ENCODE results near the gene ELMO3.
A peak's percentile ranks its signal among the peaks of the same experiment; 100 is the strongest.

The ELMO3 gene

GRCh38 chr16:67183627-67184452 lies 15.1 kb upstream of the ELMO3 start, which contains the start of gene MATCAP1:
Gene MATCAP1, minus strand, starts transcription at chr16:67183963. Its CDS starts 3,353 bp downstream, at chr16:67180610.
- Mint-ChIP-seq H3K36me3 (ENCODE audit: low read depth) (no peaks in the 10 kb centered on the region), H3K9me3 (no peaks in the 10 kb centered on the region), H3K4me1 (peaks cover 15% of the 10 kb centered on the region), H3K27ac (no peak within 1 kb of the TSS), H3K27me3 (peaks cover 19% of the 10 kb centered on the region), H3K4me3 (peak within 1 kb of the TSS; percentile 72)
- ATAC-seq (peak; percentile 94), DNase-seq (peak; percentile 91)

- DNase-seq (no peak), ATAC-seq (no peak)
- Mint-ChIP-seq H3K4me3 (peak overlapping the region; percentile 72), H3K9me3 (no peaks in the 10 kb centered on the region), H3K4me1 (peaks cover 15% of the 10 kb centered on the region), H3K27me3 (peaks cover 12% of the 10 kb centered on the region), H3K36me3 (ENCODE audit: low read depth) (no peaks in the 10 kb centered on the region), H3K27ac (no peak overlapping the region)
These were observed 14.4 kb upstream of the ELMO3 start for GRCh38 chr16:67184453-67184994.

GRCh38 chr16:67184995-67185650 lies 13.8 kb upstream of the ELMO3 start:
- H3K36me3 Mint-ChIP-seq (ENCODE audit: low read depth) = no peaks in the 10 kb centered on the region
- H3K4me1 Mint-ChIP-seq = peaks cover 15% of the 10 kb centered on the region
- H3K27ac Mint-ChIP-seq = peak overlapping the region; percentile 54
- peak; percentile 92 for DNase-seq
- peak; percentile 34 for ATAC-seq
- H3K27me3 Mint-ChIP-seq = peaks cover 9% of the 10 kb centered on the region
- no peaks in the 10 kb centered on the region for H3K9me3 Mint-ChIP-seq
- peak overlapping the region; percentile 72 for H3K4me3 Mint-ChIP-seq

- Mint-ChIP-seq H3K9me3 (no peaks in the 10 kb centered on the region), H3K27ac (no peak overlapping the region), H3K36me3 (ENCODE audit: low read depth) (no peaks in the 10 kb centered on the region), H3K4me1 (peaks cover 15% of the 10 kb centered on the region), H3K4me3 (peak overlapping the region; percentile 72), H3K27me3 (peaks cover 9% of the 10 kb centered on the region)
- DNase-seq (no peak), ATAC-seq (no peak)
These were observed 13.2 kb upstream of the ELMO3 start for GRCh38 chr16:67185651-67186134.

GRCh38 chr16:67186550-67186950 lies 12.4 kb upstream of the ELMO3 start:
- Mint-ChIP-seq H3K4me3 (no peak overlapping the region), H3K4me1 (peaks cover 19% of the 10 kb centered on the region), H3K36me3 (ENCODE audit: low read depth) (no peaks in the 10 kb centered on the region), H3K9me3 (no peaks in the 10 kb centered on the region), H3K27me3 (peaks cover 9% of the 10 kb centered on the region), H3K27ac (no peak overlapping the region)
- no peak for DNase-seq
- ATAC-seq = no peak

- no peak overlapping the region for H3K4me3 Mint-ChIP-seq
- no peaks in the 10 kb centered on the region for H3K9me3 Mint-ChIP-seq
- ATAC-seq (no peak), DNase-seq (no peak)
- H3K27ac Mint-ChIP-seq = no peak overlapping the region
- H3K4me1 Mint-ChIP-seq = peaks cover 22% of the 10 kb centered on the region
- peaks cover 9% of the 10 kb centered on the region for H3K27me3 Mint-ChIP-seq
- no peaks in the 10 kb centered on the region for H3K36me3 Mint-ChIP-seq (ENCODE audit: low read depth)
These were observed 11.6 kb upstream of the ELMO3 start for GRCh38 chr16:67187175-67187890.

GRCh38 chr16:67188323-67188722 lies 10.6 kb upstream of the ELMO3 start:
- H3K27me3 Mint-ChIP-seq = peaks cover 9% of the 10 kb centered on the region
- DNase-seq (no peak), ATAC-seq (no peak)
- peak overlapping the region; percentile 39 for H3K27ac Mint-ChIP-seq
- H3K4me3 Mint-ChIP-seq = no peak overlapping the region
- H3K9me3 Mint-ChIP-seq = no peaks in the 10 kb centered on the region
- H3K4me1 Mint-ChIP-seq = peaks cover 31% of the 10 kb centered on the region
- H3K36me3 Mint-ChIP-seq (ENCODE audit: low read depth) = peaks cover 9% of the 10 kb centered on the region

GRCh38 chr16:67188798-67189197 lies 10.1 kb upstream of the ELMO3 start:
- no peak for ATAC-seq
- peaks cover 10% of the 10 kb centered on the region for H3K36me3 Mint-ChIP-seq (ENCODE audit: low read depth)
- H3K9me3 Mint-ChIP-seq = no peaks in the 10 kb centered on the region
- peaks cover 9% of the 10 kb centered on the region for H3K27me3 Mint-ChIP-seq
- DNase-seq = no peak
- H3K27ac Mint-ChIP-seq = no peak overlapping the region
- peaks cover 35% of the 10 kb centered on the region for H3K4me1 Mint-ChIP-seq
- H3K4me3 Mint-ChIP-seq = no peak overlapping the region

GRCh38 chr16:67190041-67190440 lies 8.9 kb upstream of the ELMO3 start, which contains the start of gene EXOC3L1:
Gene EXOC3L1, minus strand, starts transcription at chr16:67190136. Its CDS starts 460 bp downstream, at chr16:67189676.
- Mint-ChIP-seq H3K36me3 (ENCODE audit: low read depth) (peaks cover 22% of the 10 kb centered on the region), H3K4me3 (peak within 1 kb of the TSS; percentile 90), H3K27ac (no peak within 1 kb of the TSS), H3K9me3 (no peaks in the 10 kb centered on the region), H3K27me3 (peaks cover 8% of the 10 kb centered on the region), H3K4me1 (peaks cover 37% of the 10 kb centered on the region)
- DNase-seq (no peak), ATAC-seq (no peak)

- H3K9me3 Mint-ChIP-seq = no peaks in the 10 kb centered on the region
- DNase-seq = no peak
- peaks cover under 1% of the 10 kb centered on the region for H3K27me3 Mint-ChIP-seq
- H3K4me1 Mint-ChIP-seq = peaks cover 31% of the 10 kb centered on the region
- H3K36me3 Mint-ChIP-seq (ENCODE audit: low read depth) = peaks cover 27% of the 10 kb centered on the region
- no peak for ATAC-seq
- H3K27ac Mint-ChIP-seq = peak overlapping the region; percentile 79
- peak overlapping the region; percentile 90 for H3K4me3 Mint-ChIP-seq
These were observed 8.2 kb upstream of the ELMO3 start for GRCh38 chr16:67190448-67191399.

GRCh38 chr16:67191411-67191994 lies 7.4 kb upstream of the ELMO3 start:
- peak overlapping the region; percentile 90 for H3K4me3 Mint-ChIP-seq
- peaks cover 35% of the 10 kb centered on the region for H3K36me3 Mint-ChIP-seq (ENCODE audit: low read depth)
- peak overlapping the region; percentile 79 for H3K27ac Mint-ChIP-seq
- ATAC-seq (no peak), DNase-seq (no peak)
- H3K27me3 Mint-ChIP-seq = no peaks in the 10 kb centered on the region
- peaks cover 34% of the 10 kb centered on the region for H3K4me1 Mint-ChIP-seq
- H3K9me3 Mint-ChIP-seq = no peaks in the 10 kb centered on the region

- Mint-ChIP-seq H3K4me3 (peak within 1 kb of the TSS; percentile 90), H3K4me1 (peaks cover 38% of the 10 kb centered on the region), H3K36me3 (ENCODE audit: low read depth) (peaks cover 41% of the 10 kb centered on the region), H3K9me3 (no peaks in the 10 kb centered on the region), H3K27ac (peak within 1 kb of the TSS; percentile 83), H3K27me3 (no peaks in the 10 kb centered on the region)
- ATAC-seq = peak; percentile 98
- DNase-seq = peak; percentile 90
These were observed 6.8 kb upstream of the ELMO3 start, which contains the start of gene E2F4 for GRCh38 chr16:67191995-67192681. Gene E2F4, plus strand, starts transcription at chr16:67192155. Its CDS starts 73 bp downstream, at chr16:67192228.

All from activated naive CD8-positive, alpha-beta T cell treated with anti-CD3 and anti-CD28 coated beads, Interleukin-2, amount 50 U/mL, for 24 hours (primary cell).